Fibroblast of skin of left biceps (primary cell): ENCODE data around the gene RNASEL.
"Not testable (repeated sequence)": the region's sequence is repeated elsewhere in the genome, so short reads cannot be mapped to it uniquely, and the experiment has no call there.

Experiments
- DNase-seq, 2 experiments: peaks; one replicate each; pipeline ENCODE4 v3.0.0-alpha.2; 2013; ENCODE audit warnings: low read depth in 2 of 2

Gene RNASEL

GRCh38 chr1:182561456-182561855 lies 27.6 kb downstream of the RNASEL start:
- DNase-seq = no peak

DNA sequence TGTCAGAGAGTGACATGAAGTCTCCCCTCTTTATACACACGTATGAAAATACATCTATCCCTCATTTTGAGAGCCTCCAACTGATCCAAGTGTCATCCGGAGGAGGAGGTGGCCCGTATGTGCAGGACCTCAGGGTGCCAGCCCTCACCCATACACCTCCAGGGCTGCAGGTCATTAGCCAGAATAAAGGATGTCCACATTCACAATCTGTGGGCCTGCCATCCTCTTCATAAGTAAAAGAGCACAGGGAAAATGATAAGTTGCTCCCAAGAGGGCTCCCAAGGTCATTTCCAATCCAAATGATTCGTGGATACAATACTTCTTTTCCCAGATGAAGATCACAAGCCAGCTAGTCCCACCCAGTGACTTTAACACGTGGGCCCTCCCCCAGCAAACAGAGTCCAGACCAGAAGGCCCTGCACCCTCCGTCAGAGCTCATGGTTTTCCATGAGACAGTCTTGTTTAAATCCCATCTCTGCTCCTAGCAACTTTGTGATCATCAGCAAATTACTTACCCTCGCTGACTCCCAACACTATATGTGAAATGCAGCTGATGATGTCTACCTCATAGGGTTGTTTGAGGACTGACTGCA lies 28.6 kb downstream of the RNASEL start:
- no peak for DNase-seq

DNA sequence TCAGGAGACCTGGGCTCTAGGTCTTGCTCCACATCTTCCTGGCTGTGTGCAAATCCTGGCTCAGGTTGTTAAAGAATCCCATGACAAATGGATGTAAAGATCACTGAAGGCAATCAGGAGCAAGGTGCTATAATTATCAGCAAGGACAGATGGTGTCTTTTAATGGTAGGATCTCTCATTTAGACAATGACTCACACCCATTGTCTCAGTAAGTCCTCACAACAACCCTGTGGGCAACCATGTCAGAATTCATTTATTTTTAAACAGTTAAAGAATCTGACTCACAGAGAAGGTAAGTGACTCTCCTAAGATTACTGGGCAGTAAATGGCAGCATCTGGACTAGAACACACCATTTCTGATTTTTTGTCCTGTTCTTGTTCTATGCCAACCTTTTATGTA lies 32.8 kb downstream of the RNASEL start:
- DNase-seq = no peak

GRCh38 chr1:182555493-182555892 lies 33.6 kb downstream of the RNASEL start:
- DNase-seq = no peak

GRCh38 chr1:182552527-182552926 lies 36.5 kb downstream of the RNASEL start:
- DNase-seq = no peak

DNA sequence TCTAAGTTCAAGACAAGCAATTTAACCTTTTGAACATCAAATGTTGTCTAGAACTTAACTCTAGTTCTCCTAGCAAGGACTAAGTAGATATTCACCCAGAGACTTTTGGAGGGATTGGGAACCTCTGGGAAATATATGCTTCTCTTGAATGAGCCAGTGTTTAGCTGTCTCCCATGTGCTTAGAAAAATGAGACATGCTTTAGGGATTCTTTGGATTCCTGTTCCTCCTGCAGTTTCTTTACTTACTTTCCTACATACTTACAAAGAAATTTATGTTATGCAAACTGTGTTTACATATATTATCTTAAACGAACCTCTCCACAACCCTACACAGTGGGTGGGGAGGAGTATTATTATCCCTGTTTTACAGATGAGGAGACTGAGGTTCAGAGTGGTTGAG lies 39.2 kb downstream of the RNASEL start:
- DNase-seq = no peak

- DNase-seq = no peak
These were observed 39.7 kb downstream of the RNASEL start for GRCh38 chr1:182549346-182549745.

- DNase-seq = no peak
These were observed 55.2 kb downstream of the RNASEL start for GRCh38 chr1:182533896-182534295.

DNA sequence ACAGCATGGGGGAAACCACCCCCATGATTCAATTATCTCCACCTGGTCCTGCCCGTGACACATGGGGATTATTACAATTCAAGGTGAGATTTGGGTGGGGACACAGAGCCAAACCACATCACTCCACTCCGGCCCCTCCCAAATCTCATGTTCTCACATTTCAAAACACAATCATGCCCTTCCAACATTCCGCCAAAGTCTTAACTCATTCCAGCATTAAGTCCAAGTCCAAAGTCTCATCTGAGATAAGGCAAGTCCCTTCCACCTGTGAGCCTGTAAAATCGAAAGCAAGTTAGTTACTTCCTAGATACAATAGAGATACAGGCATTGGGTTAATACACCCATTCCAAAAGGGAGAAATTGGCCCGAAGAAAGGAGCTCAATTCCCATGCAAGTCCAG lies 60.9 kb downstream of the RNASEL start:
- not testable (repeated sequence) for DNase-seq

GRCh38 chr1:182527680-182528079 lies 61.4 kb downstream of the RNASEL start:
- no peak for DNase-seq

DNA sequence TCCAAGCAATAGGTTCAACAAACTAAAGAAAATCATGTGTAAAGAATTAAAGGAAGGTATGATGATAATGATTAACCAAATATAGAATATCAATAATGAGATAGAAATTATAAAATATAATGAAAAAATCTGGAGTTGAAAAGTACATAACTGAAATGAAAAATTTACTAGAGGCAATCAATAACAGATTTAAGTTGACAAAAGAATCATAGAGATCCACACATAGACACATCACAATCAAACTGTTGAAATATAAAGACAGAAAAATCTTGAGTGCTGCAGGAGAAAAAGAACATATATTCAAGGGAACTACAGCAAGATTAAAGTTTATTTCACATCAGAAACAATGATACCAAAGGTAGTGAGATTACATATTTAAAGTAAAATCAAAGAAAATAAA lies 63.7 kb downstream of the RNASEL start:
- DNase-seq = no peak
